Liver (tissue), 9 donors: Measurements from ENCODE around the gene IGF1. TPM values are rescaled to one million over a fixed set of nuclear protein-coding genes. Genes with fewer than 3 reads are reported as not detected.

Experiments used
- DNase-seq: peaks from one replicate; pipeline ENCODE4 v3.0.0-alpha.2; 2017; ENCODE audit warnings: low spot score
- H3K27ac ChIP-seq, 2 donors: one replicate each; pipeline ENCODE4 v1.7.0; 2013; ENCODE audit warnings: inconsistent platforms in 2 of 2, low read length in 2 of 2, control low read depth in 1 of 2, low read depth in 1 of 2, mild to moderate bottlenecking in 1 of 2
- H3K27me3 ChIP-seq, 4 donors: one replicate each; pipeline versions ENCODE4 v1.6.1 to v1.7.0; 2013; ENCODE audit warnings: low read length in 3 of 4, inconsistent platforms in 1 of 4, mild to moderate bottlenecking in 1 of 4, moderate library complexity in 1 of 4; ENCODE audit not compliant: control insufficient read depth in 4 of 4, insufficient read depth in 4 of 4
- H3K36me3 ChIP-seq, 4 donors: one replicate each; pipeline versions ENCODE4 v1.6.1 to v1.7.0; 2013; ENCODE audit warnings: low read length in 3 of 4, mild to moderate bottlenecking in 3 of 4, low read depth in 1 of 4, moderate library complexity in 1 of 4; ENCODE audit not compliant: control insufficient read depth in 4 of 4, insufficient read depth in 3 of 4
- H3K4me1 ChIP-seq, 4 donors: one replicate each; pipeline versions ENCODE4 v1.6.1 to v1.7.0; 2013; ENCODE audit warnings: low read length in 3 of 4, mild to moderate bottlenecking in 3 of 4, moderate library complexity in 1 of 4; ENCODE audit not compliant: control insufficient read depth in 4 of 4, insufficient read depth in 4 of 4
- H3K4me3 ChIP-seq, 3 donors: one replicate each; pipeline versions ENCODE4 v1.6.1 to v1.7.0; 2013; ENCODE audit warnings: low read length in 3 of 3, control low read depth in 1 of 3, low read depth in 1 of 3, mild to moderate bottlenecking in 1 of 3
- H3K9ac ChIP-seq, 2 donors: one replicate each; pipeline ENCODE4 v1.7.0; 2013; ENCODE audit warnings: low read length in 2 of 2, mild to moderate bottlenecking in 2 of 2, moderate library complexity in 2 of 2, control low read depth in 1 of 2, low read depth in 1 of 2
- H3K9me3 ChIP-seq, 4 donors: one replicate each; pipeline versions ENCODE4 v1.6.1 to v1.7.0; 2013; ENCODE audit warnings: low read length in 3 of 4; ENCODE audit not compliant: control insufficient read depth in 4 of 4
- ATF3 ChIP-seq: IDR thresholded peaks from 2 replicates; pipeline ENCODE4 v1.6.1; 2016; ENCODE audit warnings: antibody characterized with exemption
- CTCF ChIP-seq: fragments of 150-350 bp; IDR thresholded peaks from 2 replicates; pipeline ENCODE4 v1.5.1; 2017; ENCODE audit warnings: improper control_type of control experiment, low read depth, low read length; ENCODE audit not compliant: missing input control
- EGR1 ChIP-seq, 2 donors: IDR thresholded peaks; 2 replicates each; pipeline ENCODE4 v1.6.1; 2016 to 2018; ENCODE audit warnings: antibody characterized with exemption in 2 of 2, low read depth in 2 of 2
- FOXA1 ChIP-seq: IDR thresholded peaks from 2 replicates; pipeline ENCODE4 v1.6.1; 2016; ENCODE audit warnings: antibody characterized with exemption
- FOXA2 ChIP-seq: IDR thresholded peaks from 2 replicates; pipeline ENCODE4 v1.6.1; 2016; ENCODE audit warnings: antibody characterized with exemption
- HNF4A ChIP-seq, 2 donors: conservative IDR thresholded peaks; 2 replicates each; pipeline ENCODE4 v1.6.1; 2016; ENCODE audit warnings: antibody characterized with exemption in 2 of 2, mild to moderate bottlenecking in 2 of 2
- HNF4G ChIP-seq: IDR thresholded peaks from 2 replicates; pipeline ENCODE4 v1.6.1; 2016; ENCODE audit warnings: antibody characterized with exemption
- JUND ChIP-seq, 2 donors: IDR thresholded peaks; 2 replicates each; pipeline ENCODE4 v1.6.1; 2016; ENCODE audit warnings: antibody characterized with exemption in 2 of 2
- RAD21 ChIP-seq, 2 donors: IDR thresholded peaks; 2 replicates each; pipeline ENCODE4 v1.6.1; 2016; ENCODE audit warnings: antibody characterized with exemption in 2 of 2, mild to moderate bottlenecking in 2 of 2
- REST ChIP-seq: IDR thresholded peaks from 2 replicates; pipeline ENCODE4 v1.6.1; 2016; ENCODE audit warnings: antibody characterized with exemption, mild to moderate bottlenecking
- SP1 ChIP-seq: IDR thresholded peaks from 2 replicates; pipeline ENCODE4 v1.6.1; 2018; ENCODE audit warnings: antibody characterized with exemption, mild to moderate bottlenecking
- TAF1 ChIP-seq: conservative IDR thresholded peaks from 2 replicates; pipeline ENCODE4 v1.6.1; 2016; ENCODE audit warnings: antibody characterized with exemption, mild to moderate bottlenecking
- YY1 ChIP-seq: IDR thresholded peaks from 2 replicates; pipeline ENCODE4 v1.6.1; 2016; ENCODE audit warnings: antibody characterized with exemption, mild to moderate bottlenecking
- ZBTB33 ChIP-seq: IDR thresholded peaks from 2 replicates; pipeline ENCODE4 v1.6.1; 2016; ENCODE audit warnings: antibody characterized with exemption
- WGBS: extraction: QIAGEN DNeasy Blood & Tissue Kit; methylation state at CpG from one replicate; pipeline ENCODE4 v1.1.7; 2013; 5-methylcytosine and 5-hydroxymethylcytosine counted together
- polyA plus RNA-seq, 2 donors: library from polyadenylated mRNA; stranded (reverse) in 1 of 2; unstranded in 1 of 2; fragments of 200-250 nt in 1 of 2; fragments of >200 nt in 1 of 2; fragmentation: Nextera tagmentation in 1 of 2; extraction: Ambion mirVana in 1 of 2; gene quantifications; one replicate each; pipeline versions ENCODE4 v1.2.1 to v1.2.3, GENCODE V29; 2013 to 2015
- total RNA-seq, 2 donors: library from RNA; depleted of rRNA; stranded (reverse); fragments of >200 nt; gene quantifications; one replicate each; pipeline ENCODE4 v1.2.3, GENCODE V29; 2014
- donor health status: healthy.
- donor health status: healthy.
- donor health status: healthy.
- donor health status: healthy.
- donor health status: healthy.

The IGF1 gene
- total and polyA plus RNA-seq, 4 donors: 0.61 to 118 (median 33.3) TPM

GRCh38 chr12:102390068-102390467 is 90.3 kb downstream of the IGF1 start:
- Histone ChIP-seq H3K9me3 (peaks cover 0 to 3% (median 0%) of the 10 kb centered on the region in 4 donors), H3K4me3 (no peak overlapping the region), H3K9ac (no peak overlapping the region), H3K4me1 (no peaks in the 10 kb centered on the region), H3K27me3 (no peaks in the 10 kb centered on the region), H3K27ac (no peak overlapping the region), H3K36me3 (no peaks in the 10 kb centered on the region)
- WGBS: 92% methylated on average over 4 of the region's 4 CpGs
- no peak for DNase-seq
- TF ChIP-seq REST (no peak), SP1 (no peak), RAD21 (IDR thresholded peaks at IDR 0.05) (no peak), EGR1 (IDR thresholded peaks at IDR 0.05; ENCODE audit: low read depth in 2 of 2) (no peak), JUND (IDR thresholded peaks at IDR 0.05) (no peak), YY1 (no peak), TAF1 (no peak), CTCF (no peak), ATF3 (no peak), FOXA2 (no peak), HNF4A (conservative IDR thresholded peaks at IDR 0.05) (no peak), ZBTB33 (no peak)

- no peaks in the 10 kb centered on the region for H3K4me1 ChIP-seq
- 55% methylated on average over 1 of the region's 1 CpG for WGBS
- H3K9ac ChIP-seq: no peak overlapping the region
- no peak overlapping the region for H3K27ac ChIP-seq
- no peaks in the 10 kb centered on the region for H3K36me3 ChIP-seq
- no peaks in the 10 kb centered on the region for H3K27me3 ChIP-seq
- peaks cover 0 to 3% (median under 1%) of the 10 kb centered on the region in 4 donors for H3K9me3 ChIP-seq
- H3K4me3 ChIP-seq: no peak overlapping the region
- DNase-seq: no peak
- no peak for TF ChIP-seq HNF4A (conservative IDR thresholded peaks at IDR 0.05)
- no peak for TF ChIP-seq CTCF
- no peak for TF ChIP-seq EGR1 (IDR thresholded peaks at IDR 0.05; ENCODE audit: low read depth in 2 of 2)
- no peak for TF ChIP-seq JUND (IDR thresholded peaks at IDR 0.05)
- no peak for TF ChIP-seq TAF1
- no peak for TF ChIP-seq REST
- no peak for TF ChIP-seq FOXA1
- TF ChIP-seq ZBTB33: no peak
- TF ChIP-seq RAD21 (IDR thresholded peaks at IDR 0.05): no peak
- no peak for TF ChIP-seq HNF4G
- no peak for TF ChIP-seq YY1
These were observed 91.9 kb downstream of the IGF1 start for GRCh38 chr12:102388469-102388868.
